ENCODE results near the gene VRK3.
A peak's percentile ranks its signal among the peaks of the same experiment; 100 is the strongest.

VRK3 gene

GRCh38 chr19:50030225-50030624 lies 5.1 kb upstream of the VRK3 start:
- DNase-seq: no peak

- DNase-seq: no peak
Measured at GRCh38 chr19:50026550-50026906, 1.4 kb upstream of the VRK3 start.

GRCh38 chr19:50025794-50026549 lies 800 bp upstream of the VRK3 start, which contains the start of gene ZNF473:
ZNF473 (plus strand) TSS chr19:50026005; CDS start chr19:50031083, 5,078 bp downstream.
- DNase-seq: peak; percentile 96

GRCh38 chr19:50024719-50025021 lies 502 bp downstream of the VRK3 start:
- no peak for DNase-seq

GRCh38 chr19:50022823-50023222 lies 2.3 kb downstream of the VRK3 start:
- no peak for DNase-seq

GRCh38 chr19:50020481-50020880 lies 4.7 kb downstream of the VRK3 start:
- DNase-seq: no peak

- no peak for DNase-seq
Measured at GRCh38 chr19:50016225-50016807, 8.9 kb downstream of the VRK3 start.

GRCh38 chr19:50008532-50008931 lies 16.6 kb downstream of the VRK3 start:
- DNase-seq: no peak

GRCh38 chr19:50007947-50008346 lies 17.2 kb downstream of the VRK3 start:
- DNase-seq: no peak

GRCh38 chr19:50007170-50007569 lies 18.0 kb downstream of the VRK3 start:
- no peak for DNase-seq

GRCh38 chr19:50005428-50005827 lies 19.7 kb downstream of the VRK3 start:
- no peak for DNase-seq

GRCh38 chr19:50003810-50004419 lies 21.3 kb downstream of the VRK3 start:
- DNase-seq: peak; percentile 91

- DNase-seq: no peak
Measured at GRCh38 chr19:50003254-50003788, 21.9 kb downstream of the VRK3 start.

GRCh38 chr19:50002386-50002960 lies 22.7 kb downstream of the VRK3 start:
- no peak for DNase-seq

GRCh38 chr19:50001775-50002174 lies 23.4 kb downstream of the VRK3 start:
- DNase-seq: no peak

GRCh38 chr19:50000841-50001557 lies 24.2 kb downstream of the VRK3 start:
- DNase-seq: no peak

- no peak for DNase-seq
Measured at GRCh38 chr19:50000038-50000840, 24.9 kb downstream of the VRK3 start.

GRCh38 chr19:49999371-50000010 lies 25.7 kb downstream of the VRK3 start:
- DNase-seq: no peak

GRCh38 chr19:49997709-49998108 lies 27.5 kb downstream of the VRK3 start:
- no peak for DNase-seq

GRCh38 chr19:49988433-49988832 lies 36.7 kb downstream of the VRK3 start:
- DNase-seq: no peak

GRCh38 chr19:49988007-49988406 lies 37.2 kb downstream of the VRK3 start:
- DNase-seq: no peak
